OCI-LY1 (cell line): ENCODE data around the gene WNT6.
A peak's percentile ranks its signal among the peaks of the same experiment; 100 is the strongest.

Experiments
- H2AFZ ChIP-seq: fragments of 200-600 bp; sonication (generic), shearing (Covaris generic); 2 replicates; pipeline ENCODE4 v1.6.0; 2014; ENCODE audit warnings: antibody characterized with exemption, mild to moderate bottlenecking, low read length
- H3F3A ChIP-seq: fragments of 200-600 bp; sonication (generic), shearing (Covaris generic); 2 replicates; pipeline ENCODE4 v1.6.0; 2014; ENCODE audit warnings: mild to moderate bottlenecking, antibody characterized with exemption, low read length, moderate library complexity; ENCODE audit not compliant: insufficient read depth
- H3K27ac ChIP-seq: fragments of 200-600 bp; sonication (generic); 2 replicates; pipeline ENCODE4 v1.5.1; 2014; ENCODE audit warnings: low read length, mixed run types, mild to moderate bottlenecking, low read depth; ENCODE audit not compliant: poor library complexity, severe bottlenecking
- H3K27me3 ChIP-seq: fragments of 200-600 bp; sonication (generic); 2 replicates; pipeline ENCODE4 v1.6.0; 2014; ENCODE audit warnings: antibody characterized with exemption, mild to moderate bottlenecking, low read length, moderate library complexity; ENCODE audit not compliant: insufficient read depth
- H3K36me3 ChIP-seq: fragments of 200-600 bp; sonication (generic); 2 replicates; pipeline ENCODE4 v1.6.1; 2014; ENCODE audit warnings: mild to moderate bottlenecking, antibody characterized with exemption, low read length, moderate library complexity, mixed read lengths; ENCODE audit not compliant: insufficient read depth
- H3K4me1 ChIP-seq: fragments of 200-600 bp; sonication (generic); 2 replicates; pipeline ENCODE4 v1.5.1; 2014; ENCODE audit warnings: mild to moderate bottlenecking, low read length, moderate library complexity; ENCODE audit not compliant: insufficient read depth, severe bottlenecking
- H3K4me2 ChIP-seq: fragments of 200-600 bp; sonication (generic), shearing (Covaris generic); 2 replicates; pipeline ENCODE4 v1.6.1; 2014; ENCODE audit warnings: low read length
- H3K4me3 ChIP-seq: fragments of 200-600 bp; sonication (generic); 2 replicates; pipeline ENCODE4 v1.5.1; 2014; ENCODE audit warnings: low read length, low read depth, mild to moderate bottlenecking, mixed read lengths; ENCODE audit not compliant: poor library complexity, severe bottlenecking
- H3K79me2 ChIP-seq: fragments of 200-600 bp; shearing (Covaris generic); 2 replicates; pipeline ENCODE4 v1.6.1; 2016; ENCODE audit warnings: mixed run types, low read length, mixed read lengths; ENCODE audit not compliant: insufficient read depth
- H3K9ac ChIP-seq: fragments of 200-600 bp; sonication (generic), shearing (Covaris generic); 2 replicates; pipeline ENCODE4 v1.6.1; 2014; ENCODE audit warnings: mild to moderate bottlenecking, low read length, mixed read lengths
- H3K9me2 ChIP-seq: fragments of 200-600 bp; sonication (generic), shearing (Covaris generic); 2 replicates; pipeline ENCODE4 v1.6.1; 2014; ENCODE audit warnings: low read depth, mild to moderate bottlenecking, low read length, mixed read lengths
- H3K9me3 ChIP-seq: fragments of 200-600 bp; shearing (Covaris generic); 2 replicates; pipeline ENCODE4 v1.6.1; 2014; ENCODE audit warnings: low read length, mixed read lengths
- H4K20me1 ChIP-seq: fragments of 200-600 bp; sonication (generic), shearing (Covaris generic); 2 replicates; pipeline ENCODE4 v1.6.0; 2016; ENCODE audit warnings: mild to moderate bottlenecking, low read length; ENCODE audit not compliant: insufficient read depth
- EZH2 ChIP-seq: fragments of 200-600 bp; sonication (generic), shearing (Covaris generic); IDR thresholded peaks from 2 replicates; pipeline ENCODE4 v1.8.0; 2017; ENCODE audit warnings: borderline replicate concordance, mixed run types, mild to moderate bottlenecking, antibody characterized with exemption, low read length, moderate library complexity, mixed read lengths
- TF ChIP-seq, protein P1 (sequence below): fragments of 200-600 bp; sonication (generic), shearing (Covaris generic); IDR thresholded peaks from 2 replicates; pipeline ENCODE4 v1.5.1; 2017; ENCODE audit warnings: mild to moderate bottlenecking, antibody characterized with exemption, low read length, moderate library complexity, mixed read lengths

Gene WNT6

DNA sequence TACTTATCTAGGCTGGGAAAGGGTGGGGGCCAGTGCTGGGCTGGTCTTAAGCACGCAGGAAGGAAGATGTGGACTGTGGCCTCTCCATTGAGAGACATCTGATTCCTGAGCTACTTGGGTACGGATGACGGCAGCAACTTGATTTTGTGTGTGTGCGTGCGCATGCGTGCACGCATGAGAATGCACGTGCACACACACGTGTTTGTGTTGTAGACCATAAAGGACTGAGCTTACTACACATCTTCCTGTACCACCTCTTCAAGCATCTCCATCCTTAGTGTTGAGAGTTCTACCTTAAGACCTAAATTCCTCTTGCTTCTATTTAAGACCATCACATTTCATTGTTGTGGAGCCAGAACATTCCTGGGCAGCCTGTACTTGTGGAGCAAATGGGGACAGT is 9.5 kb downstream of the WNT6 start:
- H3K36me3 ChIP-seq = no peaks in the 10 kb centered on the region
- no peaks in the 10 kb centered on the region for H3K79me2 ChIP-seq
- H3K9me2 ChIP-seq = no peaks in the 10 kb centered on the region
- H4K20me1 ChIP-seq = no peaks in the 10 kb centered on the region
- no peak overlapping the region for H3K4me3 ChIP-seq
- TF ChIP-seq, protein P1, sequence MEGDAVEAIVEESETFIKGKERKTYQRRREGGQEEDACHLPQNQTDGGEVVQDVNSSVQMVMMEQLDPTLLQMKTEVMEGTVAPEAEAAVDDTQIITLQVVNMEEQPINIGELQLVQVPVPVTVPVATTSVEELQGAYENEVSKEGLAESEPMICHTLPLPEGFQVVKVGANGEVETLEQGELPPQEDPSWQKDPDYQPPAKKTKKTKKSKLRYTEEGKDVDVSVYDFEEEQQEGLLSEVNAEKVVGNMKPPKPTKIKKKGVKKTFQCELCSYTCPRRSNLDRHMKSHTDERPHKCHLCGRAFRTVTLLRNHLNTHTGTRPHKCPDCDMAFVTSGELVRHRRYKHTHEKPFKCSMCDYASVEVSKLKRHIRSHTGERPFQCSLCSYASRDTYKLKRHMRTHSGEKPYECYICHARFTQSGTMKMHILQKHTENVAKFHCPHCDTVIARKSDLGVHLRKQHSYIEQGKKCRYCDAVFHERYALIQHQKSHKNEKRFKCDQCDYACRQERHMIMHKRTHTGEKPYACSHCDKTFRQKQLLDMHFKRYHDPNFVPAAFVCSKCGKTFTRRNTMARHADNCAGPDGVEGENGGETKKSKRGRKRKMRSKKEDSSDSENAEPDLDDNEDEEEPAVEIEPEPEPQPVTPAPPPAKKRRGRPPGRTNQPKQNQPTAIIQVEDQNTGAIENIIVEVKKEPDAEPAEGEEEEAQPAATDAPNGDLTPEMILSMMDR = no peak
- no peak for TF ChIP-seq EZH2
- no peak overlapping the region for H2AFZ ChIP-seq
- H3K9me3 ChIP-seq = no peaks in the 10 kb centered on the region
- no peak overlapping the region for H3K27ac ChIP-seq
- H3F3A ChIP-seq = no peaks in the 10 kb centered on the region
- no peak overlapping the region for H3K4me2 ChIP-seq
- peaks cover 6% of the 10 kb centered on the region for H3K27me3 ChIP-seq
- peaks cover 20% of the 10 kb centered on the region for H3K4me1 ChIP-seq
- no peak overlapping the region for H3K9ac ChIP-seq

DNA sequence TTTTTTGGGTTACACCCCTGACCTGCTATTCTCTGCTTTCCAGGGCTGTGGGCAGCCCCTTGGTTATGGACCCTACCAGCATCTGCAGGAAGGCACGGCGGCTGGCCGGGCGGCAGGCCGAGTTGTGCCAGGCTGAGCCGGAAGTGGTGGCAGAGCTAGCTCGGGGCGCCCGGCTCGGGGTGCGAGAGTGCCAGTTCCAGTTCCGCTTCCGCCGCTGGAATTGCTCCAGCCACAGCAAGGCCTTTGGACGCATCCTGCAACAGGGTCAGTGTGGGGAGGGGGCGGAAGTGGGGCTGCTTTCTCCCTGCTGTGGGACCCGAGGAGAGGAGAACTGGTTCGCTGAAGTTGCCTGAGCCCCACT is 11.4 kb downstream of the WNT6 start:
- peak overlapping the region; percentile 32; the same call in 1 of the 2 replicates for H3K9ac ChIP-seq
- no peaks in the 10 kb centered on the region for H3K36me3 ChIP-seq
- H3F3A ChIP-seq = no peaks in the 10 kb centered on the region
- H3K9me2 ChIP-seq = no peaks in the 10 kb centered on the region
- H4K20me1 ChIP-seq = no peaks in the 10 kb centered on the region
- peak overlapping the region; percentile 57 for H3K4me3 ChIP-seq
- H3K27ac ChIP-seq = no peak overlapping the region
- H3K27me3 ChIP-seq = peaks cover 11% of the 10 kb centered on the region
- H3K4me2 ChIP-seq = peak overlapping the region; percentile 59
- peaks cover 20% of the 10 kb centered on the region for H3K4me1 ChIP-seq
- no peaks in the 10 kb centered on the region for H3K9me3 ChIP-seq
- TF ChIP-seq, protein P1 = no peak
- no peak for TF ChIP-seq EZH2
- no peaks in the 10 kb centered on the region for H3K79me2 ChIP-seq
- H2AFZ ChIP-seq = no peak overlapping the region

DNA sequence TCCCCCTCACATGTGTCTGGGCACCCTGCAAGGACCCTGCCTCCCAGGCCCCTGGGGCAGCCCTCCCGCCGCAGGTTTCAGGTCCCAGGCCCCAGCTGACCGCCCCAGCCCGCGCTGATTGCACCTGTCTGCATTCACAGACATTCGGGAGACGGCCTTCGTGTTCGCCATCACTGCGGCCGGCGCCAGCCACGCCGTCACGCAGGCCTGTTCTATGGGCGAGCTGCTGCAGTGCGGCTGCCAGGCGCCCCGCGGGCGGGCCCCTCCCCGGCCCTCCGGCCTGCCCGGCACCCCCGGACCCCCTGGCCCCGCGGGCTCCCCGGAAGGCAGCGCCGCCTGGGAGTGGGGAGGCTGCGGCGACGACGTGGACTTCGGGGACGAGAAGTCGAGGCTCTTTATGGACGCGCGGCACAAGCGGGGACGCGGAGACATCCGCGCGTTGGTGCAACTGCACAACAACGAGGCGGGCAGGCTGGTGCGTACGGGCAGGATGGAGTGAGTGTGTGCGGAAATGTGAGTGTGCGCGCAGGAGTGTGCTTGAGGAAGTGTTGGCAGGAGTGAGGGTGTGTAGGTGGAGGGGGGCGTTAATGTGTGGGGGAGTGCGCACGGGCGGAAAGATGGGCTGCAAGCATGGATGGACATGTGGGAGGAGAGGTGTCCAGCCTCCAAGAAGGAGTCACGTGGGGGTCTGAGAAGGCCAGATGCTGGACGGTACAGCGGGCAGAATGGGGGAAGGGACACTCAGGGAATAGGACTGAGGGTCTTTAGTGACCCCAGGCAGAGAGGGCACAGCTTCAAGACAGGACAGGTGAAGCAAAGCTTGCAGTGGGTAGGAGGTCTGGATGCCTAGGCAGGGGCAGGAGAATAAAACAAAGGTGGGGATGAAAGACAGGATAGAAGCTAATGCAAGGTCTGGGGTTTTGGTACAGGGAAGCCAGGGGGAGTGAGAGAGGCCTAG is 12.0 kb downstream of the WNT6 start:
- Histone ChIP-seq H3K9me2 (no peaks in the 10 kb centered on the region), H4K20me1 (no peaks in the 10 kb centered on the region), H3K4me3 (peak overlapping the region; percentile 57), H3K9me3 (no peaks in the 10 kb centered on the region), H3K79me2 (no peaks in the 10 kb centered on the region), H3K36me3 (no peaks in the 10 kb centered on the region), H3K9ac (peak overlapping the region; percentile 32; the same call in 1 of the 2 replicates), H2AFZ (no peak overlapping the region), H3K4me2 (peak overlapping the region; percentile 59), H3F3A (no peaks in the 10 kb centered on the region), H3K27me3 (peaks cover 11% of the 10 kb centered on the region), H3K4me1 (peaks cover 20% of the 10 kb centered on the region), H3K27ac (no peak overlapping the region)
- no peak for TF ChIP-seq EZH2
- TF ChIP-seq, protein P1 = no peak
